Liver (tissue), 3 donors: Measurements from ENCODE around the gene CYP4X1.

Source experiments
- CTCF ChIP-seq: fragments of 150-350 bp; IDR thresholded peaks from 2 replicates; pipeline ENCODE4 v1.5.1; 2017; ENCODE audit warnings: improper control_type of control experiment, low read depth, low read length; ENCODE audit not compliant: missing input control
- FOXA1 ChIP-seq: IDR thresholded peaks from 2 replicates; pipeline ENCODE4 v1.6.1; 2016; ENCODE audit warnings: antibody characterized with exemption
- GABPA ChIP-seq, 2 donors: IDR thresholded peaks in 1 of 2; conservative IDR thresholded peaks in 1 of 2; 2 replicates each; pipeline ENCODE4 v1.6.1; 2016; ENCODE audit warnings: antibody characterized with exemption in 2 of 2, mild to moderate bottlenecking in 1 of 2, moderate library complexity in 1 of 2
- JUND ChIP-seq, 2 donors: IDR thresholded peaks; 2 replicates each; pipeline ENCODE4 v1.6.1; 2016; ENCODE audit warnings: antibody characterized with exemption in 2 of 2
- TAF1 ChIP-seq: conservative IDR thresholded peaks from 2 replicates; pipeline ENCODE4 v1.6.1; 2016; ENCODE audit warnings: antibody characterized with exemption, mild to moderate bottlenecking
- YY1 ChIP-seq: IDR thresholded peaks from 2 replicates; pipeline ENCODE4 v1.6.1; 2016; ENCODE audit warnings: antibody characterized with exemption, mild to moderate bottlenecking
- TF ChIP-seq, protein P1 (sequence below): IDR thresholded peaks from 2 replicates; pipeline ENCODE4 v1.6.1; 2016; ENCODE audit warnings: antibody characterized with exemption
- donor health status: healthy.
- donor health status: healthy.

- TF ChIP-seq CTCF (no peak), YY1 (no peak), GABPA (IDR thresholded peaks at IDR 0.05 in 1 of 2, conservative IDR thresholded peaks at IDR 0.05 in 1 of 2) (no peak), JUND (IDR thresholded peaks at IDR 0.05) (no peak), FOXA1 (no peak), TAF1 (no peak)
- TF ChIP-seq, protein P1, sequence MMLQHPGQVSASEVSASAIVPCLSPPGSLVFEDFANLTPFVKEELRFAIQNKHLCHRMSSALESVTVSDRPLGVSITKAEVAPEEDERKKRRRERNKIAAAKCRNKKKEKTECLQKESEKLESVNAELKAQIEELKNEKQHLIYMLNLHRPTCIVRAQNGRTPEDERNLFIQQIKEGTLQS = no peak
These were observed 10.2 kb upstream of the CYP4X1 start for GRCh38 chr1:47013293-47013692.
